HCT116 (cell line): Measurements from ENCODE around the gene FBXO42. TPM values are rescaled to one million over a fixed set of nuclear protein-coding genes. Genes with fewer than 3 reads are reported as not detected.

Experiments
- ATAC-seq: fragments of 200-7000 bp; cut with Tn5 transposase; 2 replicates; pipeline ENCODE4 v1.9.1; 2020; ENCODE audit warnings: mild to moderate bottlenecking, moderate library complexity
- BruUV-seq: library from RNA; stranded (reverse); fragments of 400-500 nt; replicated peaks from 2 replicates; lab custom pipeline; 2021; lab: Mats Ljungman, UMichigan
- CTCF ChIA-PET: fragments of 300-600 bp; sonication (Branson Sonifier 250); formaldehyde crosslinking; loops from one replicate; lab custom pipeline; 2021; ENCODE audit warnings: antibody characterized with exemption; lab: Charles Lee
- POLR2A ChIA-PET: fragments of 300-600, 350-600 bp; sonication (Branson Sonifier 250); formaldehyde crosslinking; loops from one replicate; lab custom pipeline; 2021; ENCODE audit warnings: antibody characterized with exemption; lab: Charles Lee
- RAD21 ChIA-PET, 2 experiments: fragments of 300-600 bp; sonication (Branson Sonifier 250); formaldehyde crosslinking; loops; one replicate each; lab custom pipeline; 2023; ENCODE audit warnings: low total read pairs in 2 of 2; ENCODE audit not compliant: uncharacterized antibody in 2 of 2, unreplicated experiment in 2 of 2, low non-redundant PET in 1 of 2; lab: Charles Lee
- DNase-seq: peaks from one replicate; pipeline ENCODE4 v3.0.0-alpha.2; 2010; ENCODE audit warnings: low read depth, low spot score
- H2AFZ ChIP-seq: fragments of 200-600 bp; shearing (Covaris generic), sonication (generic); 2 replicates; pipeline ENCODE4 v1.6.1; 2017; ENCODE audit warnings: low read depth, mixed run types, mixed read lengths, antibody characterized with exemption, low read length; ENCODE audit not compliant: poor library complexity, severe bottlenecking
- H3K27ac ChIP-seq: 2 replicates; pipeline ENCODE4 v1.5.1; 2012; ENCODE audit warnings: low read depth, low read length
- H3K27me3 ChIP-seq: fragments of 200-600 bp; sonication (generic); 2 replicates; pipeline ENCODE4 v1.6.1; 2016; ENCODE audit warnings: mixed run types, low read length, mixed read lengths; ENCODE audit not compliant: insufficient read depth
- H3K36me3 ChIP-seq, 2 experiments: fragments of 200-500 bp in 1 of 2; fragments of 200-600 bp in 1 of 2; sonication (Bioruptor generic) in 1 of 2; sonication (generic) in 1 of 2; 2 replicates each; pipeline versions ENCODE4 v1.5.1 to v1.6.1; 2014 to 2016; ENCODE audit warnings: low read length in 2 of 2, inconsistent platforms in 1 of 2, mixed read lengths in 1 of 2, mixed run types in 1 of 2; ENCODE audit not compliant: insufficient read depth in 2 of 2, control insufficient read depth in 1 of 2
- H3K4me1 ChIP-seq, 2 experiments: fragments of 200-600 bp in 1 of 2; sonication (generic) in 1 of 2; 2 replicates each; pipeline versions ENCODE4 v1.5.1 to v1.6.1; 2012 to 2017; ENCODE audit warnings: low read length in 2 of 2, inconsistent platforms in 1 of 2, mild to moderate bottlenecking in 1 of 2, mixed read lengths in 1 of 2, mixed run types in 1 of 2, moderate library complexity in 1 of 2; ENCODE audit not compliant: insufficient read depth in 2 of 2, control insufficient read depth in 1 of 2
- H3K4me2 ChIP-seq: fragments of 200-600 bp; sonication (generic); 2 replicates; pipeline ENCODE4 v1.6.1; 2017; ENCODE audit warnings: mixed run types, low read length, mixed read lengths
- H3K4me3 ChIP-seq, 2 experiments: fragments of 200-600 bp in 1 of 2; sonication (generic) in 1 of 2; replicated peaks in 1 of 2; 2 replicates each; pipeline ENCODE4 v1.5.1; 2011 to 2016; ENCODE audit warnings: low read length in 2 of 2, control low read depth in 1 of 2, low read depth in 1 of 2, mild to moderate bottlenecking in 1 of 2, mixed read lengths in 1 of 2, mixed run types in 1 of 2
- H3K79me2 ChIP-seq: fragments of 200-600 bp; sonication (generic); 2 replicates; pipeline ENCODE4 v1.6.1; 2017; ENCODE audit warnings: mild to moderate bottlenecking, mixed run types, low read length, moderate library complexity, mixed read lengths; ENCODE audit not compliant: insufficient read depth
- H3K9ac ChIP-seq: fragments of 200-600 bp; sonication (generic); 2 replicates; pipeline ENCODE4 v1.6.1; 2016; ENCODE audit warnings: low read length, mixed read lengths
- H3K9me2 ChIP-seq: fragments of 200-600 bp; sonication (generic), shearing (Covaris generic); 2 replicates; pipeline ENCODE4 v1.6.1; 2017; ENCODE audit warnings: mixed run types, mild to moderate bottlenecking, moderate library complexity; ENCODE audit not compliant: insufficient read depth
- H3K9me3 ChIP-seq, 2 experiments: fragments of 200-500 bp in 1 of 2; fragments of 200-600 bp in 1 of 2; sonication (Bioruptor generic) in 1 of 2; sonication (generic) in 1 of 2; 2 replicates each; pipeline ENCODE4 v1.6.1; 2014 to 2017; ENCODE audit warnings: low read length in 2 of 2, mixed read lengths in 2 of 2, inconsistent platforms in 1 of 2, low read depth in 1 of 2, mild to moderate bottlenecking in 1 of 2, mixed run types in 1 of 2, moderate library complexity in 1 of 2; ENCODE audit not compliant: control insufficient read depth in 1 of 2, insufficient read depth in 1 of 2
- H4K20me1 ChIP-seq: fragments of 200-600 bp; sonication (generic), shearing (Covaris generic); 2 replicates; pipeline ENCODE4 v1.6.1; 2017; ENCODE audit warnings: mixed run types, mild to moderate bottlenecking, moderate library complexity; ENCODE audit not compliant: insufficient read depth
- CBX3 ChIP-seq: IDR thresholded peaks from 2 replicates; pipeline ENCODE4 v1.6.1; 2012; ENCODE audit warnings: low read depth
- CEBPB ChIP-seq: IDR thresholded peaks from 2 replicates; pipeline ENCODE4 v1.6.1; 2012; ENCODE audit warnings: low read depth
- CTCF ChIP-seq, 3 experiments: fragments of 200-600 bp in 1 of 3; sonication (generic) in 1 of 3; IDR thresholded peaks in 2 of 3; conservative IDR thresholded peaks in 1 of 3; 2 replicates each; pipeline ENCODE4 v1.5.1; 2012 to 2017; ENCODE audit warnings: low read depth in 2 of 3, low read length in 2 of 3, antibody characterized with exemption in 1 of 3, borderline replicate concordance in 1 of 3, control low read depth in 1 of 3, mild to moderate bottlenecking in 1 of 3, mixed read lengths in 1 of 3, mixed run types in 1 of 3, moderate library complexity in 1 of 3; ENCODE audit not compliant: insufficient read depth in 1 of 3
- EGR1 ChIP-seq: IDR thresholded peaks from 2 replicates; pipeline ENCODE4 v1.6.1; 2012; ENCODE audit warnings: low read depth
- ELF1 ChIP-seq: IDR thresholded peaks from 2 replicates; pipeline ENCODE4 v1.6.1; 2012; ENCODE audit warnings: low read depth, borderline replicate concordance
- EZH2 ChIP-seq: fragments of 200-600 bp; sonication (generic); IDR thresholded peaks from 2 replicates; pipeline ENCODE4 v1.6.1; 2017; ENCODE audit warnings: antibody characterized with exemption, mixed run types
- EZH2phosphoT487 ChIP-seq: fragments of 200-600 bp; IDR thresholded peaks from 2 replicates; pipeline ENCODE4 v1.6.1; 2018; ENCODE audit warnings: antibody characterized with exemption, borderline replicate concordance
- FOSL1 ChIP-seq: IDR thresholded peaks from 2 replicates; pipeline ENCODE4 v1.6.1; 2012; ENCODE audit warnings: low read depth
- JUND ChIP-seq: IDR thresholded peaks from 2 replicates; pipeline ENCODE4 v1.6.1; 2012
- POLR2A ChIP-seq: IDR thresholded peaks from 2 replicates; pipeline ENCODE4 v1.7.0; 2011; ENCODE audit warnings: borderline replicate concordance; ENCODE audit not compliant: insufficient read depth, insufficient read length; ENCODE audit errors: extremely low read depth
- POLR2AphosphoS5 ChIP-seq: IDR thresholded peaks from 2 replicates; pipeline ENCODE4 v1.6.1; 2011; ENCODE audit warnings: mild to moderate bottlenecking, low read depth, low read length, moderate library complexity
- RAD21 ChIP-seq: IDR thresholded peaks from 2 replicates; pipeline ENCODE4 v1.6.1; 2012; ENCODE audit warnings: low read depth, mild to moderate bottlenecking
- REST ChIP-seq: IDR thresholded peaks from 2 replicates; pipeline ENCODE4 v1.6.1; 2012; ENCODE audit warnings: low read depth
- SP1 ChIP-seq: IDR thresholded peaks from 2 replicates; pipeline ENCODE4 v1.6.1; 2012; ENCODE audit warnings: low read depth
- SRF ChIP-seq: IDR thresholded peaks from 2 replicates; pipeline ENCODE4 v1.6.1; 2012; ENCODE audit warnings: low read depth
- TCF7L2 ChIP-seq: IDR thresholded peaks from 2 replicates; pipeline ENCODE4 v1.7.0; 2011; ENCODE audit warnings: borderline replicate concordance, inconsistent platforms; ENCODE audit not compliant: insufficient read depth, insufficient read length; ENCODE audit errors: extremely low read depth
- ZBTB33 ChIP-seq: IDR thresholded peaks from 2 replicates; pipeline ENCODE4 v1.6.1; 2011; ENCODE audit warnings: mild to moderate bottlenecking, low read length, moderate library complexity; ENCODE audit not compliant: insufficient replicate concordance; ENCODE audit errors: extremely low read depth
- ZFX ChIP-seq: fragments of 450-650 bp; IDR thresholded peaks from 2 replicates; pipeline ENCODE4 v1.6.1; 2017
- intact Hi-C: fragments of 100-400 bp; cut with micrococcal nuclease; formaldehyde crosslinking; loops from 2 replicates; pipeline ENCODE4 v1.10.0; 2022
- total RNA-seq: library from RNA; stranded (reverse); gene quantifications from one replicate; pipeline ENCODE4 v1.2.1, GENCODE V29; 2021; ENCODE audit not compliant: unreplicated experiment
- TF ChIP-seq, protein P1 (sequence below): IDR thresholded peaks from 2 replicates; pipeline ENCODE4 v1.6.1; 2012

The FBXO42 gene
- total RNA-seq, 1 experiment from 2014 or later: 20.6 TPM

DNA sequence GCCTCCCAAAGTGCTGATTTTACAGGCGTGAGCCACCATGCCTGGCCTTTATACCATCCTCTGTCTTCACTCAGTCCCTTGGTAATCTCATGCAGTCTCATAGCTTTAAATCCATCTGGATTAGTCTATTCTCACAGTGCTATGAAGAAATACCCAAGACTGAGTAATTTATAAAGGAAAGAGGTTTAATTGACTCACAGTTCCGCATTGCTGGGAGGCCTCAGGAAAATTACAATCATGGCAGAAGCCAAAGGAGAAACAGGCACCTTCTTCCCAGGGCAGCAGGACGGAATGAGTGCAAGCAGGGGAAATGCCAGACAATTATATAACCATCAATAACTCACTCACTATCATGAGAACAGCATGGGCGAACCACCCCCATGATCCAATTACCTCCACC lies 66.2 kb downstream of the FBXO42 start:
- CTCF ChIA-PET: no interaction called here
- no peak for ATAC-seq

More for the DNA sequence above, 66.2 kb downstream of the FBXO42 start:
- H3K9me3 ChIP-seq: no peaks in the 10 kb centered on the region
- H2AFZ ChIP-seq: no peak overlapping the region
- no peaks in the 10 kb centered on the region for H3K9me2 ChIP-seq
- H3K4me2 ChIP-seq: no peak overlapping the region
- no peaks in the 10 kb centered on the region for H3K79me2 ChIP-seq
- ChIA-PET RAD21 (no interaction called here), POLR2A (no interaction called here)
- TF ChIP-seq POLR2A (no peak), CBX3 (no peak), FOSL1 (no peak), TCF7L2 (no peak), JUND (no peak), EZH2phosphoT487 (no peak), EGR1 (no peak), ZBTB33 (no peak), CTCF (IDR thresholded peaks at IDR 0.05 in 2 of 3, conservative IDR thresholded peaks at IDR 0.05 in 1 of 3; ENCODE audit: borderline replicate concordance in 1 of 3, insufficient read depth in 1 of 3, low read depth in 2 of 3, low read length in 2 of 3) (no peak), EZH2 (no peak), CEBPB (no peak), REST (no peak), SRF (no peak), SP1 (no peak), RAD21 (no peak), POLR2AphosphoS5 (no peak), ZFX (no peak), ELF1 (no peak)
- TF ChIP-seq, protein P1, sequence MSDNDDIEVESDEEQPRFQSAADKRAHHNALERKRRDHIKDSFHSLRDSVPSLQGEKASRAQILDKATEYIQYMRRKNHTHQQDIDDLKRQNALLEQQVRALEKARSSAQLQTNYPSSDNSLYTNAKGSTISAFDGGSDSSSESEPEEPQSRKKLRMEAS: no peak
- no peak overlapping the region for H3K9ac ChIP-seq
- 0 out of 4 replicates have a peak, but pooled peaks cover 0 to 3% of the 10 kb centered on the region in 2 experiments for H3K36me3 ChIP-seq
- no peaks in the 10 kb centered on the region for H3K4me1 ChIP-seq
- H4K20me1 ChIP-seq: no peaks in the 10 kb centered on the region
- no TSS peak for BruUV-seq
- H3K4me3 ChIP-seq: no peak overlapping the region
- DNase-seq: no peak
- intact Hi-C loops: no loop called here
- H3K27me3 ChIP-seq: no peaks in the 10 kb centered on the region
- H3K27ac ChIP-seq: no peak overlapping the region
